Upper lobe of left lung (tissue), 6 donors: Measurements from ENCODE around the gene DHRS7C. TPM values are rescaled to one million over a fixed set of nuclear protein-coding genes. Genes with fewer than 3 reads are reported as not detected.
"Not testable (repeated sequence)": the region's sequence is repeated elsewhere in the genome, so short reads cannot be mapped to it uniquely, and the experiment has no call there.

Source experiments
- ATAC-seq, 2 donors: fragments of 200-7000 bp; cut with Tn5 transposase; one replicate each; pipeline ENCODE4 v1.9.1; 2022; ENCODE audit warnings: mild to moderate bottlenecking in 2 of 2, moderate library complexity in 2 of 2; ENCODE audit not compliant: low FRiP score in 2 of 2
- DNase-seq, 2 donors: peaks; one replicate each; pipeline ENCODE4 v3.0.0-alpha.2; 2019 to 2020
- H3K27ac ChIP-seq, 4 donors: fragments of 200-600 bp; sonication (generic); one replicate each; pipeline ENCODE4 v1.5.1; 2016 to 2019
- H3K27me3 ChIP-seq, 4 donors: fragments of 200-600 bp; sonication (generic); one replicate each; pipeline ENCODE4 v1.5.1; 2017 to 2019
- H3K36me3 ChIP-seq, 4 donors: fragments of 200-600 bp; sonication (generic); one replicate each; pipeline ENCODE4 v1.5.1; 2016 to 2019
- H3K4me1 ChIP-seq, 4 donors: fragments of 200-600 bp; sonication (generic); one replicate each; pipeline ENCODE4 v1.5.1; 2018 to 2019
- H3K4me3 ChIP-seq, 4 donors: fragments of 200-600 bp; sonication (generic); one replicate each; pipeline ENCODE4 v1.5.1; 2017 to 2019; ENCODE audit warnings: mild to moderate bottlenecking in 2 of 4, moderate library complexity in 1 of 4
- H3K9me3 ChIP-seq, 4 donors: fragments of 200-600 bp; sonication (generic); one replicate each; pipeline ENCODE4 v1.5.1; 2018 to 2019
- CTCF ChIP-seq, 6 experiments: fragments of 450-650 bp in 4 of 6; fragments of 200-600 bp in 2 of 6; sonication (generic) in 2 of 6; IDR thresholded peaks; one replicate each; pipeline ENCODE4 v1.5.1; 2016 to 2019; ENCODE audit warnings: antibody characterized with exemption in 6 of 6
- EP300 ChIP-seq, 4 donors: sonication (generic); formaldehyde crosslinking; IDR thresholded peaks; one replicate each; pipeline ENCODE4 v1.5.1; 2017; ENCODE audit warnings: antibody characterized with exemption in 4 of 4, control low read depth in 2 of 4
- POLR2A ChIP-seq, 4 donors: fragments of 450-650 bp; IDR thresholded peaks; one replicate each; pipeline ENCODE4 v1.5.1; 2016 to 2017; ENCODE audit warnings: antibody characterized with exemption in 4 of 4, mild to moderate bottlenecking in 2 of 4
- POLR2AphosphoS5 ChIP-seq, 2 donors: sonication (generic); formaldehyde crosslinking; IDR thresholded peaks; one replicate each; pipeline ENCODE4 v1.5.1; 2017; ENCODE audit warnings: antibody characterized with exemption in 2 of 2
- WGBS, 2 donors: methylation state at CpG; one replicate each; pipeline ENCODE4 v1.1.5; 2017 to 2018; 5-methylcytosine and 5-hydroxymethylcytosine counted together
- total RNA-seq, 6 donors: library from RNA; depleted of rRNA in 4 of 6; stranded (reverse); fragments of >200 nt in 4 of 6; gene quantifications; one replicate each; pipeline versions ENCODE4 v1.1.0 to v1.2.1, GENCODE V29; 2016 to 2021
- donor health status: DM: no; HTN: no; CAD: no; lungs with moderate emphysema.
- donor health status: DM: no; HTN: yes; CAD: no; lungs with severe emphysema.

DHRS7C gene
- total RNA-seq, 6 donors from 2014 or later = not detected

- TF ChIP-seq POLR2A (IDR thresholded peaks at IDR 0.05) (no peak), POLR2AphosphoS5 (IDR thresholded peaks at IDR 0.05) (no peak)
- 92 to 93% methylated on average over 15 of the region's 15 CpGs for WGBS, 2 donors
- no peak for ATAC-seq
- Histone ChIP-seq H3K4me1 (no peaks in the 10 kb centered on the region), H3K27me3 (no peaks in the 10 kb centered on the region), H3K27ac (no peak overlapping the region), H3K4me3 (no peak overlapping the region), H3K36me3 (no peaks in the 10 kb centered on the region), H3K9me3 (no peaks in the 10 kb centered on the region)
- no peak for DNase-seq
Observed at GRCh38 chr17:9792181-9792840, 919 bp upstream of the DHRS7C start.

GRCh38 chr17:9790316-9790715, 1.1 kb downstream of the DHRS7C start:
- Histone ChIP-seq H3K27ac (no peak overlapping the region), H3K4me1 (no peaks in the 10 kb centered on the region), H3K4me3 (no peak overlapping the region), H3K9me3 (no peaks in the 10 kb centered on the region), H3K27me3 (no peaks in the 10 kb centered on the region), H3K36me3 (no peaks in the 10 kb centered on the region)
- DNase-seq = no peak
- WGBS, 2 donors = 85 to 88% methylated on average over 4 of the region's 4 CpGs
- TF ChIP-seq POLR2A (IDR thresholded peaks at IDR 0.05) = no peak
- TF ChIP-seq POLR2AphosphoS5 (IDR thresholded peaks at IDR 0.05) = no peak
- no peak for TF ChIP-seq EP300 (IDR thresholded peaks at IDR 0.05)
- TF ChIP-seq CTCF (IDR thresholded peaks at IDR 0.05) = no peak
- ATAC-seq = no peak

- TF ChIP-seq POLR2AphosphoS5 (IDR thresholded peaks at IDR 0.05) = no peak
- TF ChIP-seq POLR2A (IDR thresholded peaks at IDR 0.05) = no peak
- TF ChIP-seq EP300 (IDR thresholded peaks at IDR 0.05) = no peak
- no peak for TF ChIP-seq CTCF (IDR thresholded peaks at IDR 0.05)
- 69 to 77% methylated on average over 8 of the region's 8 CpGs for WGBS, 2 donors
- ATAC-seq = no peak
Observed at GRCh38 chr17:9788601-9789000, 2.8 kb downstream of the DHRS7C start.

GRCh38 chr17:9784544-9784943, 6.8 kb downstream of the DHRS7C start:
- WGBS, 2 donors = 96 to 98% methylated on average over 2 of the region's 2 CpGs

More at GRCh38 chr17:9788601-9789000, 2.8 kb downstream of the DHRS7C start:
- no peaks in the 10 kb centered on the region for H3K27me3 ChIP-seq
- no peaks in the 10 kb centered on the region for H3K36me3 ChIP-seq
- H3K4me3 ChIP-seq = no peak overlapping the region
- no peak for DNase-seq
- H3K9me3 ChIP-seq = no peaks in the 10 kb centered on the region
- no peaks in the 10 kb centered on the region for H3K4me1 ChIP-seq
- no peak overlapping the region for H3K27ac ChIP-seq

GRCh38 chr17:9783465-9783864, 7.9 kb downstream of the DHRS7C start:
- H3K27me3 ChIP-seq, ATAC-seq, H3K9me3 ChIP-seq, H3K4me3 ChIP-seq, H3K36me3 ChIP-seq, H3K4me1 ChIP-seq, DNase-seq, H3K27ac ChIP-seq: not testable (repeated sequence)
- WGBS, 2 donors = 72 to 86% methylated on average over 5 of the region's 5 CpGs

More at GRCh38 chr17:9784544-9784943, 6.8 kb downstream of the DHRS7C start:
- H3K27me3 ChIP-seq = no peaks in the 10 kb centered on the region
- H3K4me1 ChIP-seq = no peaks in the 10 kb centered on the region
- DNase-seq (no peak), ATAC-seq (no peak)
- TF ChIP-seq CTCF (IDR thresholded peaks at IDR 0.05) (no peak), EP300 (IDR thresholded peaks at IDR 0.05) (no peak), POLR2A (IDR thresholded peaks at IDR 0.05) (no peak), POLR2AphosphoS5 (IDR thresholded peaks at IDR 0.05) (no peak)
- no peak overlapping the region for H3K4me3 ChIP-seq
- H3K27ac ChIP-seq = no peak overlapping the region
- no peaks in the 10 kb centered on the region for H3K9me3 ChIP-seq
- no peaks in the 10 kb centered on the region for H3K36me3 ChIP-seq

GRCh38 chr17:9783050-9783449, 8.3 kb downstream of the DHRS7C start:
- no peak for ATAC-seq
- Histone ChIP-seq H3K27ac (no peak overlapping the region), H3K27me3 (no peaks in the 10 kb centered on the region), H3K36me3 (no peaks in the 10 kb centered on the region), H3K4me1 (no peaks in the 10 kb centered on the region), H3K9me3 (no peaks in the 10 kb centered on the region), H3K4me3 (no peak overlapping the region)
- no peak for TF ChIP-seq POLR2AphosphoS5 (IDR thresholded peaks at IDR 0.05)
- no peak for TF ChIP-seq CTCF (IDR thresholded peaks at IDR 0.05)
- TF ChIP-seq POLR2A (IDR thresholded peaks at IDR 0.05) = no peak
- no peak for TF ChIP-seq EP300 (IDR thresholded peaks at IDR 0.05)
- WGBS, 2 donors = 72 to 82% methylated on average over 4 of the region's 4 CpGs
- no peak for DNase-seq
